ENCODE data around the gene ZNF710.

GRCh38 chr15:90035840-90036230 lies 34.7 kb downstream of the ZNF710 start:
- TF ChIP-seq CTCF (conservative IDR thresholded peaks at IDR 0.05; ENCODE audit: low read depth, low read length) (no peak), EZH2 (IDR thresholded peaks at IDR 0.05; ENCODE audit: borderline replicate concordance, low read depth, low read length, poor library complexity, severe bottlenecking) (no peak)

Measured in A673 (cell line).